ACC112 (cell line): ENCODE measurements around the gene NTN1.

Source experiments
- H2AFZ ChIP-seq: fragments of 200-600 bp; sonication (generic); one replicate; pipeline ENCODE4 v1.6.0; 2017; ENCODE audit warnings: antibody characterized with exemption, low read length; ENCODE audit not compliant: unreplicated experiment
- H3K27ac ChIP-seq: fragments of 200-600 bp; sonication (generic); 2 replicates; pipeline ENCODE4 v1.5.1; 2014; ENCODE audit warnings: low read depth, mild to moderate bottlenecking, antibody characterized with exemption, low read length, moderate library complexity
- H3K27me3 ChIP-seq: fragments of 200-600 bp; sonication (generic); 2 replicates; pipeline ENCODE4 v1.6.1; 2014; ENCODE audit warnings: mild to moderate bottlenecking, antibody characterized with exemption, low read length, moderate library complexity, mixed read lengths; ENCODE audit not compliant: insufficient read depth
- H3K36me3 ChIP-seq: fragments of 200-600 bp; sonication (generic); 2 replicates; pipeline ENCODE4 v1.6.1; 2016; ENCODE audit warnings: mild to moderate bottlenecking, antibody characterized with exemption, low read length, moderate library complexity, mixed read lengths; ENCODE audit not compliant: insufficient read depth
- H3K4me1 ChIP-seq: fragments of 200-600 bp; sonication (generic); one replicate; pipeline ENCODE4 v1.6.1; 2016; ENCODE audit warnings: low read length, mixed read lengths; ENCODE audit not compliant: insufficient read depth, unreplicated experiment, control insufficient read depth
- H3K4me3 ChIP-seq: fragments of 200-600 bp; sonication (generic); 2 replicates; pipeline ENCODE4 v1.5.1; 2014; ENCODE audit warnings: mild to moderate bottlenecking, low read depth, low read length
- H3K79me2 ChIP-seq: fragments of 200-600 bp; sonication (generic); one replicate; pipeline ENCODE4 v1.6.0; 2016; ENCODE audit warnings: low read length; ENCODE audit not compliant: control insufficient read depth, unreplicated experiment, insufficient read depth

The NTN1 gene

GRCh38 chr17:9283909-9284308, 262.6 kb downstream of the NTN1 start:
- Histone ChIP-seq H3K36me3 (no peaks in the 10 kb centered on the region), H3K27ac (no peak overlapping the region), H3K4me3 (no peak overlapping the region), H3K4me1 (no peaks in the 10 kb centered on the region), H3K27me3 (no peaks in the 10 kb centered on the region), H3K79me2 (no peaks in the 10 kb centered on the region), H2AFZ (no peak overlapping the region)

GRCh38 chr17:9284884-9285283, 263.6 kb downstream of the NTN1 start:
- Histone ChIP-seq H2AFZ (no peak overlapping the region), H3K27me3 (no peaks in the 10 kb centered on the region), H3K27ac (no peak overlapping the region), H3K36me3 (no peaks in the 10 kb centered on the region), H3K4me3 (no peak overlapping the region), H3K4me1 (peaks cover 5% of the 10 kb centered on the region), H3K79me2 (no peaks in the 10 kb centered on the region)

DNA sequence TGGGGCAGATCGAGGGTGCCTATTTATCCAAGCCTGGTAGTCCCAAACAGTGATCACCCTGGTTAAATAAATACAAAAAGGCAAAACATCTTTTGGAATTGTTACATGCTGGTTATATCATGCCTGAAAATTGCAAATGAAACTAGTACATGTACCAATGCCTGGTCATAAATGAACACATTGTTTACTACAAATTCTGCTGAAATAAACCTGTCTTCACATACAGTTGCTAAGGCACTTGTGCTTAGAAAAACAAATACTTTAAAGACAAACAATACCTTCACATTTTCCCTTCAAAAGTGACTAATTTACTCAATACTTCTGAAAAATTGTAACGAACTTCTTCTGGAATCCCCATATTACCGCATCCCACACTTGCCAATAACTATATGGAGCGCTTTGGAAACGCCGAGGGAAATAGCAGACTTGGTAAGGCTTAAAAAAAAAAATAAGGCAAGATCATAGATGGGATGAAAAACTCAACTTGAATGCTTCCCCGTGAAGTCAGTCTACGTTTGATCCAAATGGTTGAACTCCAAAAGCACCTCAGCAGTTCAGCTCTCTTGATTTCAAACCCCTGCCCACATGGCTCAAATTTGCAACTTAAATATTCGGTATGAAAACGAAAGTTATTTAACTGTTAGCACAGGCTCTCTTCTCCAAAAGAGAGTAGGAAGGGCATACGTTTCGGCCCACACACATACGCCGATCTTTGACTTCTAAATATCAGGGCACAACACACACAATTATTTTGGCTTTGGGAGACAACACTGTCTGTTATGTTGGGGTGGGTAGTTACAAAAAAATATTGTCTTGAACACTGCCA, 264.5 kb downstream of the NTN1 start:
- H2AFZ ChIP-seq: no peak overlapping the region
- H3K4me3 ChIP-seq: no peak overlapping the region

GRCh38 chr17:9286434-9286833, 265.1 kb downstream of the NTN1 start:
- H3K4me3 ChIP-seq: no peak overlapping the region
- H2AFZ ChIP-seq: no peak overlapping the region
- no peaks in the 10 kb centered on the region for H3K79me2 ChIP-seq
- no peaks in the 10 kb centered on the region for H3K27me3 ChIP-seq
- no peak overlapping the region for H3K27ac ChIP-seq
- no peaks in the 10 kb centered on the region for H3K36me3 ChIP-seq
- H3K4me1 ChIP-seq: peaks cover 9% of the 10 kb centered on the region

More for the DNA sequence above, 264.5 kb downstream of the NTN1 start:
- Histone ChIP-seq H3K4me1 (peaks cover 9% of the 10 kb centered on the region), H3K27me3 (no peaks in the 10 kb centered on the region), H3K27ac (no peak overlapping the region), H3K79me2 (no peaks in the 10 kb centered on the region), H3K36me3 (no peaks in the 10 kb centered on the region)

GRCh38 chr17:9287306-9287705, 266.0 kb downstream of the NTN1 start:
- Histone ChIP-seq H3K79me2 (no peaks in the 10 kb centered on the region), H3K27me3 (no peaks in the 10 kb centered on the region), H2AFZ (no peak overlapping the region), H3K4me1 (peaks cover 9% of the 10 kb centered on the region), H3K36me3 (no peaks in the 10 kb centered on the region), H3K27ac (no peak overlapping the region), H3K4me3 (no peak overlapping the region)

GRCh38 chr17:9290226-9290613, 268.9 kb downstream of the NTN1 start:
- peaks cover 9% of the 10 kb centered on the region for H3K4me1 ChIP-seq
- H3K4me3 ChIP-seq: no peak overlapping the region
- no peak overlapping the region for H2AFZ ChIP-seq
- no peaks in the 10 kb centered on the region for H3K27me3 ChIP-seq
- no peaks in the 10 kb centered on the region for H3K36me3 ChIP-seq
- no peaks in the 10 kb centered on the region for H3K79me2 ChIP-seq
- H3K27ac ChIP-seq: no peak overlapping the region

GRCh38 chr17:9291912-9292560, 270.7 kb downstream of the NTN1 start:
- H3K4me3 ChIP-seq: no peak overlapping the region
- H3K79me2 ChIP-seq: no peaks in the 10 kb centered on the region
- no peaks in the 10 kb centered on the region for H3K27me3 ChIP-seq
- H3K4me1 ChIP-seq: peaks cover 9% of the 10 kb centered on the region
- H3K27ac ChIP-seq: no peak overlapping the region
- no peak overlapping the region for H2AFZ ChIP-seq
- no peaks in the 10 kb centered on the region for H3K36me3 ChIP-seq

GRCh38 chr17:9292561-9292941, 271.2 kb downstream of the NTN1 start:
- no peak overlapping the region for H3K27ac ChIP-seq
- no peaks in the 10 kb centered on the region for H3K27me3 ChIP-seq
- peaks cover 9% of the 10 kb centered on the region for H3K4me1 ChIP-seq
- no peaks in the 10 kb centered on the region for H3K79me2 ChIP-seq
- H2AFZ ChIP-seq: no peak overlapping the region
- no peaks in the 10 kb centered on the region for H3K36me3 ChIP-seq
- no peak overlapping the region for H3K4me3 ChIP-seq
